Stimulated activated CD4-positive, alpha-beta T cell treated with anti-CD3 and anti-CD28 coated beads, Interleukin-2, amount 100 ng/mL, for 24 hours (primary cell): Measurements from ENCODE around the gene ARR3.
"Not testable (repeated sequence)": the region's sequence is repeated elsewhere in the genome, so short reads cannot be mapped to it uniquely, and the experiment has no call there.

Experiments used
- DNase-seq, 2 donors: peaks; one replicate each; pipeline ENCODE4 v3.0.0-alpha.2; 2020

ARR3 gene

DNA sequence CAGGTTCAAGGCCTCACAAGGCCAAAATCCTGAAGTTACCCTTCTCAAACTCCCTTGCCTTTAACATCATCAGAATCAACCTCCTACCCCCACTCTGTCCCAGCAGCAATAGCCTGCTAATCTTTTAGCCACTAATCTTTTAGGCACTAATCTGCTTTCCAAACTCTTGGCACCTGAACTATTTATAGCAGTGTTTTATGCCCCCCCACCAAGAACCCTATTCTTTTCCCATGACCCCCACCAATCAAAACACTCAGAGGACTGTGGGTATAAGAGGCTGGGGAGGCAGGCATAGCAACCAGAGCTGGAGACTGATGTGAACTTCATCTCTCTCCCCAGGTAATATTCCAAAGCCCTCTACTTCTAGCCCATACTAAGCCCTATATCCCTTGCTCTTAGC is at the start of gene ARR3:
Gene ARR3, plus strand, starts transcription at position 301 of the 400 bp plus-strand sequence. CDS start 1,052 bp downstream, outside the sequence.
- no peak for DNase-seq

DNA sequence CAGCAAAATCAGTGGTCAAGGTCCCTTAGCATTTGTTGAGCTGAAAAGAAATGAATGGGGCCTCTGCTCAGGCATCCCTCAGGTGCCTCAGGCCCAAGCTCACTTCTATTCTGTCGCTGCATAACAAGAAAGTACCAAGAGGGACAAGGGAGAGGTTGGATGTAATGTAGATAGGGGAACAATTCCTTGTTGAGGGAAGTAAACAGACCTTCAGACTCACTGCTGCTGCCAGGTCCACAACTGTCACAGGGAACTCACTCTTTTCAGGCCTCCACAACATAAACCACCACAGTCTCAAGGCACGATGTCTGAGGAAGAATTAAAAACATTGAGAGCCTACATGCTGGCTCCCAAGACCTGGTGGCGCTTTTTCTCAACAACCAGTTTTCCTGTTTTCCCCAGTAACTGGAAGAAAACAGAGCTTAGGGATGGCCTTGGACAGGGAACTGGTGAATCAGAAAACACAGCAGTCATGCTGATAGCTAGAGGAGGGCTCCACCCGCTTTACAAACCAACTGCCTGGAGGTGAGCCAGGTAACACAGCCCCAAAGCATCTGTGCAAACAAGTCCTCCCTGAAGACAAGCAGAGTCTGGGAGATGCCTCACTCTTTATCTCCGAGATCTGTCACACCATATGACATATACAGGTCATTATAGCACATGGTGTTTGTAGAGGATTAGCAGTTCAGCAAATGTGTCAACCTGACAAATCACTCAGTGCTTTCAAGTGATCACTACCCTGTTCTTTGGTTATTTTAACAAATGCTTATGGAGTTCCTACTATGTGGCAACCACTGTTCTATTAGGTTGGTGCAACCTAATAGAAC is 48.0 kb upstream of the ARR3 start:
- DNase-seq: no peak

DNA sequence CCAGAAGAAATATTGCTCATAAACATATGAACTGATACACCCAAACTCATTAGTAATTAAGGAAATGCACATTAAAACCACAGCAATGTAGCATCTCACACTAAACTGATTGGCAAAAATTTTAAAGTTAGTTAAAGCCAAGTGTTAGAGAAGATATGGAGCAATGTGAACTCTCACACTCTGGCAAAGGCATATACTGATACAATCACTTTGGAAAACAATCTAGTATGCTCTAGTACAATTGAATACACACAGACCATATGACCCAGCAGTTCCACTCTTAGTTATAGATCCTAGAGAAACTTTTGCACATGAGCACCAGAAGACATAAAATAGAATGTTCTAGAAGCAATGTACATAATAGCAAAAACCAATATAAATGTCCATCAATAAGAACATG is 42.1 kb upstream of the ARR3 start:
- DNase-seq: no peak

DNA sequence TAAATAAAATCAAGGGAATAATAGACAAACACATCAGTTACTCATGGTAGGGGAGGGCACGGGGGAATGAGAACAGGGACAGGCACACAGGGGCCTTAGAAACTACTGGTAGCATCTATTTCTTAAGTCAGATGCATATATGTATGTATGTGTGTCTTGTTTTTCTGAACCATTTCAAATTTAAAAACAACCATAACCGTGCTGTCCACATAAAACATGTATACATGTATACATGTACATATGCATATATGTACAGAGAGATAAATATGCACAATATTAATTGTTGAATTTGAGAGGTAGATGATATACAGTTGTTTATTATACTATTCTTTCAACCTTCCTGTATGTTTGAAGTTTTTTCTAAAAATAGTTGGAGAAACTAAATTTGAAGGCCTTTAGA is 41.4 kb upstream of the ARR3 start:
- no peak for DNase-seq

DNA sequence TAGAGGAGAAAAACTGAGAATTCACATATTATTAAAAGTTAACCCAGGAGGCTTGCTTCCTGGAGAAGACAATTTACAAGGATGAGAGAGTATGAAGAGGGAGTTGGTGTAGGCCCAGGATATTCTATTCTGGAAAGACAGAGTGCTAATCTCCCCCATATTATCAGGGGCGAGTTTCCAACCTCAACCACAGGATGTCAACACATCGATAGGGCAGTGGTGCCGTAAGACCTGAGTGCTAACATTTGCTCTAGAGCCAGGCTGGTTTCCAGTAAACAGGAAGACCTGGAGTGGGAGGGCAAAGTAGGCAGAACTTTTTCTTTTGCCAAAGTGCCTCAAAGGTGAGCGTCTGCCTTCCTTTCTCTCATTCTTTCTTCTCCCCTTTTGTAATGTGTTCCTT is 36.5 kb upstream of the ARR3 start:
- DNase-seq: no peak

DNA sequence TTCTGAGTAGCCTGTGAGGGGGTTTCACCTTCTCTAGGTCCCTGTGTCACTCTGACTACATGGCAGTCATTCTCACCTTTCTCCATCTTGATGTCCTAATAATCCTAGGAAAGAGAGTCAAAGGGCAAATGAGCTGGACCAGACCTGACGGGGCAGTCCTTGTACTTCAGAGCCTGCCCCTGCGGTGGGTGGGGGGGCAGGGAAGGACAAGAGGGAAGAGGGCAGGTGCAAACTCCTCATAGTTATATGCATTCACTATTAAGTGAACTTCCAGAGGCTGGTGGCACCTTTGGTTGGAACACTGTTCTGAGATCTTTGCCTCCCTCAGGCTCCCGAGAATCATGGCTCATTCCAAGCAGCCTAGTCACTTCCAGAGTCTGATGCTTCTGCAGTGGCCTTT is 33.8 kb upstream of the ARR3 start, which contains the start of gene AWAT1:
Gene AWAT1, plus strand, starts transcription at position 301 of the 400 bp plus-strand sequence. Its CDS starts 41 bp downstream, at position 342.
- DNase-seq: no peak

DNA sequence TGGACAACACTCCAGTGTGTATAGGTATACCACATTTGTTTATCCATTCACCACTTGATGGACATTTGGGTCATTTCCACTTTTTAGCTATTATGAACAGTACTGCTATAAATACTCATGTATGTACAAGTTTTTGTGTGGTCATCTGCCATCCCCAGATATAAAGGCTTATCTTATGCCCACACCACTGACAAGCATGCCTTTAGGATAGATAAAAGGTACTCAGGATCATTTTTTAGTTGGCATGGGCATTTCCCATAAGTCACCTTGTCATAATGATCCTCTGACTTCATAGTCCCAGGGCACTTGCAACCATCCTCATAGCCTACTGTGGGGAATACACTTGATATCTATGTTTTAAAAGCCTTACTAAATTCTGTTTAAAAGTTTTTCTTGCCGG is 27.4 kb upstream of the ARR3 start:
- DNase-seq: no peak

DNA sequence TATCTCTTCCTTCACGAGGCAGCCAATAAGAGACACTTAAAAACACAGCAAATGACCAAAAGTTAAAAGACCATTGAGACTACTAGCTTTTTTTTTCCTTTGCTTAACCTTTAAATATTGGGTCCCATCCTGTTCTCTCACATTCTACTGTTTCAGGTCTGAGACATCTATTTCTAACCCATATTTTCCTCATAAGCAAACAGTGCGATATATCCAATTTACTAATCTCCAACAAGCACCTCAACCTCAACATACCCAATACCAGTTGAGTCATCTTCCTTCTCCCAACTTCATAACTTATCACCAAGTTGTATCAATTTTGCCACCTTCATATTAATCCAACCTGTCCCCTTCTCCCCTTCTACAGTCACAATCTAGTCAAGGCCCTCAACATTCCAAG is 26.6 kb upstream of the ARR3 start:
- no peak for DNase-seq

DNA sequence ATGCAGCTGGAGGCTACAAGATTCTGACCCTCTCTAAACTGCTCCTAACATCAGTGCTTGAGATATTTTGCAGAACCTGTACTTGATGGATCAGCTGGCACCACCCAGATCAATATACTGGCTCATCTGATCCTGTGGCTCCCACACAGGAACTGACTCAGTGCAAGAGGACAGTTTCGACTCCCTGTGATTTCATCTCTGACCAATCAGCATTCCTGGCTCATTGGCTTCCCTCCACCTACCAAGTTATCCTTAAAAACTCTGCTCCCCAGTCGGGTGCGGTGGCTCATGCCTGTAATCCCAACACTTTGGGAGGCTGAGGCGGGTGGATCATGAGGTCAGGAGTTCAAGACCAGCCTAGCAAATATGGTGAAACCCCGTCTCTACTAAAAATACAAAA is 24.5 kb upstream of the ARR3 start:
- DNase-seq: not testable (repeated sequence)

DNA sequence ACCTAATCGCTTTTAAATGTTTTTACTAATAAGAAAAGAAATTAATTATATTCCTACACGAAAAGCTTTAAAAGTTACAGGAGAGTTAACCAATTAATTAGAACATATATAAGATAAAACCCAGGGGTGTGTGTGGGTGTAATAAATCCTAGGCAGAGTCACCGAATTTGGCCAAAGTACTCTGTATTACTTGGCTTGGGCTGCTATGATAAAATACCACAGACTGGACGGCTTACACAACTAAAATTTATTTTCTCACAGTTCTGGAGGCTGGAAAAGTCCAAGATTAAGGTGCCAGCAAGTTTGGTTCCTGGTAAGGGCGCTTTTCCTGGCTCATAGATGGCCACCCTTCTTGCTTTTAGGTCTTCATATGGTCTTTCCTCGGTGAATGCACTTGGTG is 23.3 kb upstream of the ARR3 start:
- DNase-seq: no peak

DNA sequence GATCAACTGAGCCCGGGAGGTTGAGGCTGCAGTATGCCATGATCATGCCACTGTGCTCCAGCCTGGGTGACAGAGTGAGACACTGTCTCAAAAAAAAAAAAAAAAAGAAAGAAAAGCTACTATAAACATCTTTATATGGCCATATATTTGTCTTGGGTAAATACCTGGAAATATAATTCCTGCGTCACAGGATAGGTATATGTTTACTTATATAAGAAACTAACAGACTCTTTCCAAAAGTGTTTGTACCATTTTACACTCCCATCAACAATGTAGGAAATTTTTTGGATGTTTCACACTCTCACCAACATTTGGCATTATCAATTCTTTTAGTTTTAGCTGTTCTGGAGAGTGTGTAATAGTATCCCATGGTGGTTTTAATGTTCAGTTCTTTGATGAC is 20.9 kb upstream of the ARR3 start:
- no peak for DNase-seq

DNA sequence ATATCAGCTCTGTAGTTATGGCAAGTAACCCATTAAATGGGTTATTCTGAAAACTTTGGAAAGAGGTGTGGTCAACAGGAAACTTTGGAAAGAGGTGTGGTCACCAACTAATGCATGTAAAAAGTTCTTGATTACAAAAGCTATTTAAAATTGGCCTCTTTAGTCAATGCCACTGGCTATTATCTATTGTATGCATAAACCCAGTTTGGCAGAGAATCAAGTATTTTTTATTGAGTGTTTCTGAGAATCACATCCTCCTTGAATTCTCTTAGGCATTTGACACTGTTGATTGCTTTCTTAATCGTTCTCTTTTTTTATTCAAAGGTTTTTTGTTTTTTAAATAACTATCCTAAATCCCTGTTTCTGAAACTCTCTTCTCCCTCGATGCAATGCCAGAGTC is 15.6 kb upstream of the ARR3 start:
- DNase-seq: no peak

DNA sequence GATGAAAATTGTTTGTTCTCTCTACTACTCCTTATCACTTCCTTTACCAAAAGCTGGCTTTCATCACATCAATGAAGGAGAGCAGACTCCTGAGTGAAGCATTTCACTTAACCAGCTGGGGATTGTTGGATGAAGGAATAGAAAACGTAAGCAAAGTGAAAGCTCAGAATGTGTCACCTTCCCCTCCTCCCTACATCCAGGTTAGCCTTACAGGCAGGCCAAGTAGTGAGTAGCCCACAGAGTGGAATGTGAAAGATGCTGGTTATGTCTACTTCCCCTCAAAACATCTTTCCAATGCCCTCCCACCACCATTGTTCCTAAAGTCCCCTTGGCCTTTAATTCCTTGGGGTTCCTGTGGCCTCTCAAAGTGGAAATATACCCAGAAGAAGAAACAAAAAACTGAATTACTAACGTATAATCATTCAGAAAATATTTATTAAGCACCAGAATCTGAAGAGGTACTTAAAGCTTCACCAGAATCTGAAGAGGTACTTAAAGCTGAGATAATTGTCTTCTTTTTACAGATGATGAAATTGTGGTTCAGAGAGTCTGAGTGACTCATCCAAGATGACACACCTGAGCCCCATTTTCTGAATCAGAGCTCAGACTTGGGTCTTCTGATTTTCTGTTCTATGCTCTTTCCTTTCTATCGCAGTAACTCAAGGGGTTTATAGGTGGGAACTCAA is 14.6 kb upstream of the ARR3 start:
- no peak for DNase-seq

DNA sequence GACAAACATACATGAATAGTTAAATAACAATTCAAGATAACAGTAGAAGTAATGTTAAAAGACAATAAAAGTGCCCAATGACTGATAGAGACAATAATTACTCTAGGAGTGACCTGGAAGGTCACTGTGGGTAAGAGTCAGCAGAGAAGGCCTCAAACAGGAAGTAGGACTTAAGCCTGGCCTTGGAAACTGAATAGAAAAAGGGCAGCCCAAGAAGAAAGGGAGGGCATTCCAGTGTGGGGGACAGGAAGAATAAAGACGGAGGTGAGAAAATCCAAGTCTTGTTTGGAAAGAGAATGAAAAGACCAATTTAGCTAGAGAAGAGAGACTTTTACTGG is 14.1 kb upstream of the ARR3 start:
- no peak for DNase-seq

DNA sequence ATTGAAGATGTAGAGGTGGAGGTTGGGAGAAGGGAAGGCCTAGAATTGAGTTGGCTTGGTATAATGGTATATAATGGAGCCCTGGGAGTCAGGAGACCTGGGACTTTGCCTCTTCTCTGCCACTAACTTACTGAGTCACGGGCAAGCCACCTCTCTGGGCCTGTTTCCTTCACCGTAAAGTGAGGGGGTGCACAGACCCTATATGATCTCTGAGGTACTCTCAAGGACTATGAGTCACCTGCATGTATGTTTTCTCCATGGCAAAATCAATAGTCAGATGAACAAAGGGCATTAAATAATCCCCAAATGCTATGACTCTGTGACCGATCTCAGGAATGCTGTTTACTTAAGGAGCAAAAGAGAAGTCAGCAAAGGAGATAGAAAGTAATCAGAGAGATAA is 13.2 kb upstream of the ARR3 start:
- no peak for DNase-seq

DNA sequence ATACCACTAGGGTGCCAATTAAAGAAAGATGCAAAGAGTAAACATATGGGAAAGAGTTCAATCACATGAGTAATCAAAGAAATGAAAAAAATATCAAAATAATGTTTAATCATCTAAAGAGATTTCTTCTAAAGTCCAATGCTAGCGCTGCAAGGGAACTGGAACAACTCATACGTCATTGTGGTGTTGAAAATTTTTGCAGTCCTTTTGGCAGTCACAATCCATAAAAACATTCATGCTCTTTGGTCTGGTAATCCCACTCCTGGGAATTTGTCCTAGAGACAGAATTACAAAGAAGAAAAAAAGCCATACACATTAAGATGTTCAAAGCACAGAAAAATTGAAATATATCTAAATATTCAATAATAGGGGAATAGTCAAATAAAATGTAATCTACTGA is 12.7 kb upstream of the ARR3 start:
- no peak for DNase-seq

DNA sequence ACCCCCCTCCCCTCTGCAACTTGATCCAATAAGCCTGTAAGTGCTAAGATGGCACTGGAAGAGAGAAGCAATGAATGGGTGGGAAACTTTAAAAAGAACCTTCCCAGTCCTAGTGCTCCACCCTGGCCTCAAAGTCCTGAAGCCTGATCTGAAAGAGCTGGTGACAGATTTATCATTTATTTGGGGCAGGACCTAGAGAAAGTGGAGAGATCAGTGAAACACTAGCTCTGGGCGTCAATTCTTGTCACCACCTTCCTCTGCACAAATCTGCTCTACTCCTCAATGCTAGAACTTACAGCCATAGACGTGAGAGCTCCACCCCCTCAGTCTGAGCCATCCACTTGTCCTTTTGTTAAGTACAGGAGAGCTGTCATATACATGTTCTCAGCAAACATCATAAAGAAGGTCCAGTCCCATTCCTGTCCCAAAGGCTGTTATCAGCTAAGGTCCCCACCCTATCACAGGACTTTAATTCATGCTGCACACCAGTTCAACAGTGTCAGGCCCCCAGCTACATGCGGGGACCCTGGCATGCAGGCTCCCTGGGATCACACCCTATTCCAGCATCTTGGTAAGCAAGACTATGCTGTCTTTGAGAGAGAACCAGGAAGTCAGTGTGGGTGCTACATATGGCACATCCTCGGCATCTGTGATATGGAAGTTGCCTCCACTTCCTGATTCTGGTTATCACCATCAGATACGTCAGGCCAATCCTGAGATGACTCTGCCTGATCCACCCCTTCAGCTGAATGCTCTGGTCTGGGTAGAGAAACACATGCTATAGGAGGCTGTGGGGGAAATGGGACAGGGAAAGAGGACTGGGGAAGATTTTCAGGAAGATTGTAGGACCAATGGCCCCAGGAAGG is 10.5 kb upstream of the ARR3 start:
- DNase-seq: no peak

DNA sequence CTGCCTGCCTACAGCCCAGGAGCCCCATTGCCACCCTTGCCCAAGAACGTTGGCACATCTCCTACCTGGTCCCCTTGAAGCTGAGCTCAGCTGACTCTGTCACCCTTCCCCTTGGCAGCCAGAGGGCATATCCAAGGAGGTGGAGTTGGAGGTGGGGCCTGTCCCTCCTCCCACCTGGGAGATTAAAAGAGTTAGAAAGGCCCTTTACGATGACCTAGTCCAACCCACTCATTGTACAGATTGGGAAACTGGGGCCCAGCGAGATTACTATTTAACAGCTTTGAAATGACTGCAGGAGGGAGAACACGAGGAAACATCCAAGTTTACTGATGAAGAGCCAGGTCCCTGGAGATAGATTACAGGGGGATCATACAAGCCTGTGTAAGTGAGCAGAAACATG is 8.0 kb upstream of the ARR3 start, which contains the start of gene P2RY4:
Gene P2RY4, minus strand, starts transcription at position 101 of the 400 bp plus-strand sequence. CDS start 580 bp downstream, outside the sequence.
- no peak for DNase-seq

DNA sequence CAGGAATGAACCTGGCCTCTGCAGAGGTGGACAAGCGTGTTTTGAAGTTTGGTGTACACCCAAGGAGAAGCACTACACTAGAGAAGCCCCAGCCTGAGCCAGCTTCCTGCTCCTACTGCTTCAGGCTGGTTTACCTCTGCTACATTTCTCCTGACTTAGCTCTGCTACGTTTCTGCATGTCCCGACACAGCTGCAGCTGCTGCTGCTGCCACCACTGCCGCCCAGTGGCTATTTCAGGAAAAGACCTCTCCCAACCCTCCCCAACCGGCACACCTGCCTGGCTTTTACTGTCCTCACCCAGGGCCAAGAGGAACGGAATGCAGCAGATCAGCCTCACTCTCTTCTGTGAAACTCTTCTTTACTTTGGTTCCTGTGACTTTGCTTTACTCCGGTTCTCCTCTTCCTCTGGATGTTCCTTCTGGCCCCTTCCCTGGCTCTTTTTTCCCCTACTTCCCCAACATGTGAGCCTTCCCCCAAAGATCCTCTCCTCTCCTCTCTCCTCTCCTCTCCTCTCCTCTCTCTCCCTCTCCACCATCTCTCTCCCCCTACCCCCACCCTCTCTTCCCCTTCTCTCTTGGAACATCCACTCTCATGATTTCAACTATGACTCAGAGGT is 5.1 kb upstream of the ARR3 start:
- DNase-seq: peak; percentile 17 to 49

DNA sequence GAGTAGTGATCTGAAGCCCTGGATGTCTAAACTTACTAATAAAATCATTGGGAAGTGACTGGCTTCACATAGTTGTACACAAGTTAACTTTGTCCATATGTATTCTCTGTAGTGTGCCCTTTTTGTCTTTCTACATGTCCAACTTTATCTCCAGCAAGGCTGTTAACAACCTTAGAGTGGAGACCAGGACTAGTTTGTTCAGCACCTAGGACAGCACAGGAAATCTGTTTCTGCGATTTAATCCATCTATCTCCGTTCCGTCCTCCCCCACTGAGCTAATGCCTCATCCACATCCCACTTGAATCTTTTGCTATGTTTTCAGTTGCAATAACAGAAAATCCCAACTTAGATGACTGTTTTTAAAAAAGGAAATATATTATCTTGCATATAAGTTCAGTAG is 3.4 kb upstream of the ARR3 start:
- DNase-seq: no peak

DNA sequence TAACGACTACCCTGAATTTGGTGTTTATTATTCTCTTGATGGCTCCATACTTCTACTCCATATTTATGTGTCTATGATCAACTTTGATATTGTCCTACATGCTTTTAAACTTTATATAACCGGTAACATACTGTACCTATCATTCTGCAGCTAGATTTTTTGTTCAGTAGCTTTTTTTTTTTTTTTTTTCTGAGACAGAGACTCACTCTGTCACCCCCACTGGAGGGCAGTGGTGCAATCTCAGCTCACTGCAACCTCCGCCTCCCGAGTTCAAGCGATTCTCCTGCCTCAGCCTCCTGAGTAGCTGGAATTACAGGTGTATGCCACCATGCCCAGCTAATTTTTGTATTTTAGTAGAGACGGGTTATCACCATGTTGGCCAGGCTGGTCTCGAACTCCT is 5.9 kb downstream of the ARR3 start:
- DNase-seq: not testable (repeated sequence)

DNA sequence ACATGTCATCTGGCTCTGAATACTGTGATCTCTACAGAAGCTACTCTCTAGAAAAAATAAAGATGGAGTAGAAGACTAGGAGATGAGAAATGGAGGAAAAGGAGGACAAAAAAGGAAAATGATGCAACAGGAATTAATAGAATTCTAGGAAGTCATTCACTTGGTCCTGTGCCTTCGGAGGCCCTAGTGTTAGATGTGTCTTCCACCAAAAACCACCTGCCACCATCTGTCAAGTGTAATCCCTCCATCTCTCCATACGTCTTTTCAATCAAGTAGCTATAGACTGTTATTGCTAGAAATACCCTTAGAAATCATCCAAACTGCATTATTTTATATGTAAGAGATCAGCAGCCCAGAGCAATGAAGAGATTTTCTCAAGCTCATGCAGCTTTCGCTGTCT is 10.9 kb downstream of the ARR3 start:
- DNase-seq: no peak

DNA sequence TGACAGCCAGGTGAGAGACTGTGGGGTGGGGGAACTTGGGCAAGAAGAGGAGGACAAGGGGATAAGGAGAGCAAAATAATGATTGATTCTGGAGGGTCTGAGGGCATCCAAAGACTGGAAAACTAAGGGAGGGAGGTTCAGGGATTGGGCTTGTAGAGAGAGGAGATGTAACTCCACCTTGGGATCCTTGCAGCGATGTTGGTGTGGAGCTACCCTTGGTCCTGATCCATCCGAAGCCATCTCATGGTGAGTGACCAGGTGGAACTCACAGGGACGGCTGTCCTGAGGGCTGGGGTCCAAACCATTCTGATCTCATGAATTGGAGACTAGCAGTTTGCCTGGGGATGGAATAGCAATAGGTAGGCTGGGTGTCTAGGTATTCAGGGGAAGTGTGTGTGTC is 12.4 kb downstream of the ARR3 start:
- no peak for DNase-seq
